GM18870 (cell line): ENCODE measurements around the gene GNLY.

ENCODE experiments used
- ATAC-seq: cut with Tn5 transposase; IDR thresholded peaks from one replicate; pipeline ENCODE4 v1.9.1; 2021; ENCODE audit warnings: moderate library complexity; ENCODE audit not compliant: unreplicated experiment

Gene GNLY

DNA sequence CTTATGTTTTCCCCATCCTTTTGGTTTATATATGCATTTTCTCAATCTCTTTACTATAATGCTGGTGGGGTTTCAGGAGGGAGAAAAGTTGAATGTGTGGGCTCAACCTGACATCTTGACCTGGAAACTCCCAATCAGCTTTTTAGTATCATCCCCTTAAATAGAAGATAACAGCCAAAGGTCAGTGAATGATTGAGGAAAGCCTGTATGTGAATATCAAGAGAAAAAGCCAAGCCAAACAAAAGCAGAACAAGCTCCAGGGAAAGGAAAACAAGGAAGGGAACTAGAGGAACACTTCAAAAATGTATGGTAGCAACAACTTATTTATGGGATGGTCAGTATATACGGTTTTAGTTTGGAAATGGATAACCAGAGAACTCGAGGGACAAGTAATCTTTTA, 31.3 kb downstream of the GNLY start:
- ATAC-seq, result no peak

DNA sequence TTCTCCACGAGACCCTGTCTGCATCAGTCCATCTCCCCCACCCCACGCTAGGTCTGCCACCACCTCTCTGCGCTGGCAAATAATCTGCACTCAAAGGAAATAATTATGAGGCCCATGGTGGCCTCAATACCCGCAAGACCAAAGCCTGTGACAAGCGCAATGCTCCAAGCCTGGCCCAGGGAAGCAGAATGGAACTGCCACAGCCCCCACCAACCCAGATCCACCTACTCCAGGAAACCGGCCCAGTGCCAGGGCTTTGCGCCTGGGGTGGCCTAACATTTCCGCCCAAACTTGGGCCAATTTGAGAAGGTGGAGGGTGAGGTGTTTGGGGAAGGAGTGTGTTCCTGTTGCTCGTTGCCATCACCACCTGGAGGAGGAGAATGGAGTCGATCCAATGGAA, 33.6 kb downstream of the GNLY start:
- ATAC-seq, result no peak

DNA sequence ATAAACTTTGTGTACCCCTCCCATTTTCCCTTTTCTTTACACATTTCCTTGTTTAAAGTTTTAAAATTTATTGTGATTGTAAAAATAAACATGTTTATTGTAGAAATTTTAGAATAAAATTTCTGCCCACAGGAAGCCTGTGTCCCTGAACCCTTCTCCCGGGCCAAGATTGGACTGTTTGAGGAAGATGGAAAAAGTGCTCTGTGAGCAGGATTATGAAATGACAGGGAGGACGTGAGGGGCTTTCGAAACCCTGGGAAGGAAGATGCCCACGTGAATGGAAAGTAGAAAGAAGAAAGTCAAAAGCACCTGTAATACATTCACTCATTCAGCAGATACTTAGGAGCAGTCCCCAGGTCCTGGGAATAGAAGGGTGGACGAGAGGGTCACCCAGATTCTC, 34.2 kb downstream of the GNLY start:
- ATAC-seq, result no peak

DNA sequence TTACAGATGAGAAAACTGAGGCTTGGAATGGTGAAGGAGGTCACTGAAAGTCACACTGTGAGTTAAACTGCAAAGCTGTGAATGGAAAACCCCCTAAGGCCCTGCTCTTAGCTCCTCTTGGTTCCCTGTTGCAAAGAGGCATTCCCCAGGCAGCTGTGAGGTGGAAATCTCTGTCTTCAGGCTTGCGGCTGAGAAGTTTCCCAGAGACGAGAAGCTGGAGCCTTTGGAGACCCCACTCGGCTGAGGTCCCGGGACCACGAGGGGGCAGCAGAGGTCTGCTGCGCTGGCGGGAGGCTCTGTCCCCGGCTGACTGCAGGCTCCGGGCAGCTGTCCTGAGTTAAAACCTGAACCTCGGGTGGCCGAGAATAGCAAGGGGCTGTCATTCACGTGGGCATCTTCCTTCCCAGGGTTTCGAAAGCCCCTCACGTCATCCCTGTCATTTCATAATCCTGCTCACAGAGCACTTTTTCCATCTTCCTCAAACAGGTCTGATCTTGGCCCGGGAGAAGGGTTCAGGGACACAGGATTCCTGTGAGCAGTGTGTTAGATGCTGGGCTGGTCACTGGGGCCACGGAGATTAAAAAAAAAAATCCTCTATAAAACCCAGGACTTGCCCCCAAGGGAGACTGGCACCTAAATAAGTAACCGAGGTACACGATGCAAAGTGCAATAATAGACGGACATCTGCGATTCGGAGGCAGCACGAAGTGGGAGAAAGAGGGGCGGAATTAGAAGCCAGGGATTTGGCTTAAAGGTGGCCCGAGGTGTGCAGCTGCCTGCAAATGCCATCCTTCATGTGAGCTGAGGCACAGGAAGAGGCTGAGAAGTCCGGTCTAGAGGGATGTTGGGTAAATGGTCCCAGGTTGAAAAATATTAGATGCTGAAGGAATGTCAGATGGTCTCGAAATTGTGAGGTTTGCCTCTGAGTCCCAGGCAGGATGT, 35.0 kb downstream of the GNLY start:
- no peak for ATAC-seq

DNA sequence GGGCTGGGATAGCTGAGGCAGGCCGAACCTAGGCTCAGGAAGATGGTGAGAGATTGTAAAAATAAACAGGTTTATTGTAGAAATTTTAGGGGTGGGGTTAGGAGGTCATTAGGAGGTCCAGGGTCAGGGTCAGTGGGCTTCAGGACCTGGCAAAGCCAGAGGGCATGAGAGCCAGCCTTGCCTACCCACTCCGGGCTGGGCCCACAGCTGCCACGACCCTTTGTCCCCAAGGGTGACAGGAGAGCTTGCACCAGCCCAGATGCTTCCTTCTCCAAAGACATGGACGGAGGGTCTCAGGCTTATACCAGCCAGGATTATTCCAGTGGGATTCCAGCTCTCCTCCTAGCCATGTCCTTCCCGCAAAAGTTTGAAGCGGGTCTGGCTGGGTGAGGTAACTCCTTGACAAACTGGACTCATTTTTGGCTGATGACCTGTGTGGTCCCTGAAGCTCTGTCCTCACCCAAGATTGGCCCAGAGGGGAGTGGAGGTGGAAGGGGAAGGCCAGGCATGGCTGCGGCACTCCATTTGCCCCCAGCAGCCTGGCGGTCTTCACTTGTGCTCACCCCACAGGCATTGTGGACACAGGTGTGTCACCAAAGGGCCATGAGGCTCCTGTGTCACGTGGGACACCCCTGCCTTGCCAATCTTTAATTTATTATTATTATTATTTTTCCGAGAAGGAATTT, 35.8 kb downstream of the GNLY start:
- ATAC-seq, result no peak

DNA sequence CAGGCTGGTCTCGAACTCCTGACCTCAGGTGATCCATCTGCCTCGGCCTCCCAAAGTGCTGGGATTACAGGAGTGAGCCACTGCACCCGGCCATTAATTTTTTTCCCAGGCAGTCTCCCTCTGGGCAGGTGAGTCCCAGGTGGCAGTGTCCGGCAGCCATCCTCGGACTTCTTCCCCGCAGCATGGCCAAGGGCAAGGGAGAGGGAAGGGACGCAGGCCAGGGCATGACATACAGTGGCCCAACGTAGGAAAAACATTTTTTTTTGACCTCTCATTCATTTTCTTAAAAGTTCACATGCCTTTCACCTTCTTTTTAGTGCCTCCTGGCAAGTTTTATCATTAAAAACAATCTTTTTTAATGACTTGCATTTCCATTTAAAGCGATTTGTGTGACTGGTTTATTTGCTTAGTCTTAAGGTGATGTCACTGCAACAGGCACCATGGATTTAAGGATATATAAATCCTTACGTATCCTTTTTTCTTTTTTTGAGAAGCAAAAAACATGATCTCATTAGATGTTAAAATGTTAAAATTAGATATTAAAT, 36.6 kb downstream of the GNLY start:
- no peak for ATAC-seq

DNA sequence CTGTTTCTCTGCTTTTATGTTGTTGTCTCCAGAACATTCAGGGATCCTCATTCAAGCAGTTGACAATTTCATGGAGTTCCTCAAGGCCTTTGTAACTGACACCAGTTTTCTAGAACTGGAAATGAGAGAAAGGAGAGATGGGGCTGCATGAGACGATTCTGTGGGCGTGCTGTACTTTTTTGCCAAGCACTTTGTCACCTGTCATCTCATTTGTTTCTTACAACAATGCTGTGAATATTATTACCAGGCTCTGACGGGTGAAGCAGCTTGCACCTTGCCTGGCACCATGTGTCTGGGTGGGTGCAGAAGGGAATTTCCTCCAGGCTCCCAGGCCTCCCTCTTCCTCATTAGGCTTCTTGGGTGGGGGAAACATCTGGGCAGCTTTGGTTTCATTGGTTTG, 37.4 kb downstream of the GNLY start:
- ATAC-seq, result no peak

DNA sequence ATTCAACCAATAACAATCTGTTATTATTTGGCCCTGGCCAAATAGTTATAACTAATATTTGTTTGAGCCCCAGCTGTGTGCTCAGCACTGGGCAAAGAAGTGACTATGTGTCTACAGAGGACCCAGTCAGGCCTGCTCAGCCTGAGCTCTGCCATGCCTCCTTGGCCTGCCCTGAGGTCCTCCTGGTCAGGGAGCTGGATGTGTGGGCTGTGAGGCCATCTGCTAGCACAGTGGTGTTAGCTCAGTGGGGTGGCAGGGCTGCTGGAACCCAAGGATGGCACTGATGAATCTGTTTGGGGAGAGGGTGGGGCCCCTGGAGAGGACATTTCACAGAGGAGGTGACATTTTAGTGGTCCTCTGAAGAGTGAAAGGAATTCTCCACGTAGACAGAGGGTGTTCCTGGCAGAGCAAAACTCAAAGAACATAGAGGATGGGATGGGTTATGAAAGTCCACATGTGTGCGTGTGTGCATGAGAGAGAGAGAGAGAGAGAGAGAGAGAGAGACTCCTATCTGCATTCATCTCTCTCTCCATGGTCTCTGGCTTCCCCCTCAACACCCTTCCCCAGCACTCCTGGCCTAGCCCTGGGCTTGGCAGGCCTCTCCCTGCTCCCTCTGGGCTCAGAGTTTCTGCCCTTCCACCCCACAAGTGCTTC, 38.4 kb downstream of the GNLY start:
- ATAC-seq, result no peak

DNA sequence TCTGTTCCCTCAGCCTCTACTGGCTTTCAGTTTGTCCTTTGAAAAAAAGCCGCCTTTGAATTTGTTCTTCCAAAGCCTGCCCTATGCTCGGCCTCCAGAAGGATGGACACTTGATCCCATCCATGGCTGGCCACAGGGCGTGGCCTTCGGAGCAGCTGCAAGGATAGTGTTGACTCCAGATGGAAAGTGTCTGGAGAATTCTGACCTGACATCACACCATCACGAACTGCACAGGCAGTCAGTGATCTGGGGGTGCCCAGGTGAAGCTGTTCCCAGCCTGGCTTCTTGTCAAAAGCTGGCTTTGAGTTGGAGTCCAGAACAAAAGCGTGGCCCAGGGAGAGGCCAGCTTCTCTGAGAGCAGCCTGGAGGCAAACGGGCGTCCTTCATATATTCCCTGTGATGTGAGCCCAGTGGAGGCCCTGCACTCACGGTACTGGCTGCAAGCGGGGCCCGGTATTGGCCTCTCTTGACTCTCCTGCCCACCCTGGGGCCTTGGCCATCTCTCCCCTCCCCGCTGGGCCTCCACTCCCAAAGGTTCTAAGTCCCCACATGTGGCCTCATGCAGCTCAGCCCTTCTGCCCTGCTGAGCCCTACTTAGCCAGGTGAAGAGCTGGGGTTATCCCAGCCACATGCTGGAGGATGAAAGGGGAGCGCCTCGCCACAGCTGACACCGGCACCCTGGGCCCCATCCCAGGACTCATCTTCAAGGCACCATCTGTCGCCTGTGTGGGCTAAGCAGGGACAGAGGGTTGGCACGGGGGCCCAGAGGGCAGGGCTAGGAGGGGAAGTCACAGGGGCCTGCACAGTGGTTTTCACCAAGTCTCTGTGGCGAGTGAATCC, 39.2 kb downstream of the GNLY start:
- ATAC-seq, result no peak

DNA sequence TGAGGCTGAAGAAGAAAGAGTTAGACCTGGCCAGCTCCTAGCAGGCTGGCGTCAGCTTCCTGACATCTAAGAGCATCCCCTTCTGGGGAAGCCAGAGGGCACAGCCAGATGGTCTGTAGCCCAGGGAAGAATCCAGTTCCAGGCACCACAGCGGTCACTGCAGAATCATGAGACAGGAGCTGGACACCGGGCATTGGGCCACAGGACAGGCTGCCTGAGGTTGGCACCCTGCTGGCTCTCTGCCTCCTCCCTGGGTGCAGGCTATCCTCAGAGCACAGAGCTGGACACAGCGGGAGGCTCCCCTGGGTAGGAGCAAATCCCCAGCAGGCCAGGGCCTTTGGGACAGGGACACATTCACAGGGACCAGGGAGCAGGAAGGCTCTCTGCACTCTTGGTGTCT, 39.9 kb downstream of the GNLY start:
- no peak for ATAC-seq

DNA sequence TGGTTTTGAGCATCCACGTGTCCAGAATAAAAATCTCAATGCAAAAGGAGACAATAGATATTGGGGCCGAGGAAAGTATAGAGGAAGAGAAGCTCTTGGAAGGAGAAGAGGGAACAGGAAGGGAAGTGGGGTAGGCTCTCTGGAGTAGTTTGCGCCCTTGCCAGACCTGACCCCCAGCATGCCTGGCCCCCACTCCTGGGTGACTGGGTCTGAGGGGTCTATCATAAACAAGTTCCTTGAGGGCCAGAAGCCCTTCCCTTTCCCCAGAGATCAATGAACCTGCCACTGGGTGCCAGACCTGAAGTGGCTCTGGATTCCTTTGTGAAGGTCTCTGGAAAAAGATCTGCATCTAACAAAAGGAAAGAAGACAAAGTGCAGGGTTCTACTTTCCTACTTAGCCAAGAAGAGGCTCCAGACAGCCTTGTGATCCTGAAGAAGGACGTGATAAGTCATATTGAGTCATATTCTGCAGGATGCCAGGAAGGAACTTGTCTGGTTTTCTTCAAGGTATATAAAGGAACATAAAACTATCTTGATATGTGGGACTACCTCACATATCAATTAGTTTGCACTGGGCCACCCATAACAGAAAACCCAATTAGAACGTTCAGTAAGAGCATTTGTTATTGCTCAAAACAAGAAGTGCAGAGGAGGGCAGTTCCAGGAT, 40.9 kb downstream of the GNLY start:
- ATAC-seq, result no peak

DNA sequence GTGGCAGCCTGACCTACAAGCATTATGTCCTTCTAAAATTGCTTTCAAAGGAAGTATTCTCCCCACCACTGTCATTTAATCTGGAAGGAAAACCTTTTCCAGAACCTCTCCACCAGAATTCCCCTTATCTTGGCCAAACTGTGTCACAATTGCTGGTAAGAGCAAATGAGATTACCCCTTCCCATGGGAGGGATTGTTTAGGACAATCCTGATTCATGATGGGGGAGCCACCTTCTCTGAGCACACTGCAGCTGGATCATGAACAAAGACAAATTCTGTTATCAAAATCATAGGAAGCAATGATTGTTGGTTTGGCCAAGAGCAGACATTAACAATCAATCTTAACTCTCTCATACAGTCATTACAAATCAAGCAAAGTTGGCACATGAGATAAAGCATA, 41.5 kb downstream of the GNLY start:
- no peak for ATAC-seq

DNA sequence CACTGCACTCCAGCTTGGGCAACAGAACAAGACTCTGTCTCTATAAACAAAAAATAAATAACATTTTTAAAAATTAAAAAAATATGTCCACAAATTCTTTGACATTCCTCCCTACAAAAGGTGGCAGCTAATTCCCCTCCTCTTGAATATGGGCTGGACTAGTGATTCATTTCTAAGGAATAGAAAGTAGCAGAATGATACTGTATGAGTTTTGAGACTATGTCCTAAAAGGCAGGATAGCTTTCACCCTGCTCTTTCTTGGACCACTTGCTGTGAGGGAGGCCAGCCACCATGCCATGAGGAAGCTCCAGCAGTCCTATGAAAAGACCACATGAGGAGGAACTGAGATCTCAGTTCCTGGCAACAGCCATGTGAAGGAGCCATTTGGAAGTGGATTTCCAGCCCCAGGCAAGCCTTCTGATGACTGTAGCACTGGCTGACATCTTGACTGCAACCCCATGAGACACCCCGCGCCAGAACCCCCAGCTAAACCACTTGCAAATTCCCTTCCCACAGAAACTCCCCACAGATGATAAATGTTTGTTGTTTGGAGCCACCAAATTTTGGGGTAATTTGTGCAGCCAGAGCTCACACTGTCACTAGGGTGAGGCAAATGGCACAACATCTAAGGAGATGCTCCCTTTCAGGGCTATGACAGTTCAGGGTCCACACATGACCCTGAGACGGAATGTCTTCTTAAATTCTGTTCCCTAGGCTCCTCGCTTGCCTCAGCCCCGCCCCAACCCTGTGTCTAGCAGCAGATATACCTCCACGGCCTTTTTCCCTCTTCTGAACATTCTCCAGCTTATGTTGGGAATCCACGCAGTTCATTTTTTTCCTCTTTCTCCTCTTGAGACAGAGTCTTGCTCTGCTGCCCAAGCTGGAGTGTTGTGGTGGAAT, 42.5 kb downstream of the GNLY start:
- no peak for ATAC-seq

DNA sequence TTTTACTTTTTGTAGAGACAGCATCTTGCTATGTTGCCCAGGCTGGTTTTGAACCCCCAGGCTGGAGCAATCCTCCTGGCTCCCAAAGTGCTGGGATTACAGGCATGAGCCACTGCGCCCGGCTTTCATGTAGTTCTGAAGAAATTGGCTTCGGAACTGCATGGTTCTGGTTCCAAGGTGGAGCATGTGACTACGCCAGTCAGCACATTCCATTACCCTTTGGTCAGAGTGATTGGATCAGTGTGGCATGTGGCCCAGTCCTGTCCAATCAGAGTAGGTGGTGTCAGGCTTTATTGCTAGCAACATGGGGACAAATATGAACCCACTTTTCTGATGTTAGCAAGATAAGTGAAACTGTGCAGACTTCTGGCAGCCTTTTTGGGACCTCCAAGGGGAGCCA, 43.3 kb downstream of the GNLY start:
- ATAC-seq, result no peak

DNA sequence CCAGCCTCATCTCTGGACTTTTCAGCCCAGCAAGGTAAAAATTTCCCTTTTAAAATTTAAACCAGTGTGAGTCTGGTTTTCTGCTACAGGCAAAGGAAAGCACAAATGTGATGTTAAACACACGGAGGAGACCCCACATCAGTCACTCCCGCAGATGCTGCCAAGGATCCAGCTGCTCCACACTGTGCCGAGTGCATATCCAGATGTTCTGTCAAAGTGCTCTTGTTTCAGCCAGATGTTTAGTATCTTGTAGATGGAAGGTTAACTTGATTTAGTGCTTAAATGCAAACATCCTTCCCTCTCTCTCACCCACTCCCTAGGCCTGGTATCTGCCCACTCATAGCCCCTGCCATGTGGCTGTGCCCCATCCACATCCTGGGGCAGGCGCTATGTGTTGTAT, 43.8 kb downstream of the GNLY start:
- no peak for ATAC-seq

DNA sequence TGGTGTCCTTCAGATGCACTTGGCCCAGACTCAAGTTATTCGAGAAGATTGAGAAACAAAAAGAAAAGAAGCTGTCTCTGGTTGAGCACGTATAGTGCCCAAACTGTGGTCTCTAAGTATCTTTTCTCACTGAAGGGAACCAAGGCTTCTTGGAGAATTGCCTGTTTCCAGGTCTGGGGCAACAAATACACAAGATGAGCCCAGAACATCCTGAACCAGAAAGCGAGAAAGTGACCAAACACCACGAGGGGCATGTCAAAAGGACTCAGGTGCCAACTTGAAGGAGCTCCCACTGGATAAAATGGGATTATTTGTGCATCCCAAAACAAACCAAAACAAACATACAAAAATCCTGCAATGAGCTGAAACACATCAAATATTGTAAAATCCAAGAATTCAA, 46.0 kb downstream of the GNLY start:
- ATAC-seq, result no peak

DNA sequence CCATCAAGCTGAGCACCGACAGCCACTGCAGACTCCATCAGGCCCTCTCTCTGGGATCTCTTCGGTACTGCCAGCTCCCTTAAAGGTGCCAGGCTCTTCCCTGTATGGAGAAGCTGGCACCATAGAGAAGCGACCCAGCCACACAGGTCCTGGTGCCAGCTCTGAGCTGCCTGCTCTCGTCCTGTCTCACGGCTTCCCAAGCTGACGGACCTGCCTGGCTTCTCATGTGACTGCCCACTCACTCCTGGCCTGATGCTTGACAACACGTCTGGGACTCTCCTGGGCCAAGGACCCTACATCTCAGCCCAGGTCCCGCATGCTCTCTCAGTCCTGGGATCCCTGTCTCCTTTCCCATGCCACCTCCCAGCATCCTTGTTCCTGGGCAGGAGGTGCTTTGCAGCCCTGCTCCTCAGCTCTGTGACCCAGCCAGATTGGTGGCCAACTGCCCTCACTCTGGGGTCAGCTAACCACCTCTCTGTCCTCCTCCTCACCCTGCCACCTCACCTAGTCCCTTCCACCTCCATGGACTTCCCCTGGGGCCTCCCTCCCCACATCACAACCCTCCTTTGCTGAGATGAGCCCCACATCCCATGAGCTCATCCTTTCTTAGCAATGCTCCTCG, 47.2 kb downstream of the GNLY start:
- no peak for ATAC-seq

DNA sequence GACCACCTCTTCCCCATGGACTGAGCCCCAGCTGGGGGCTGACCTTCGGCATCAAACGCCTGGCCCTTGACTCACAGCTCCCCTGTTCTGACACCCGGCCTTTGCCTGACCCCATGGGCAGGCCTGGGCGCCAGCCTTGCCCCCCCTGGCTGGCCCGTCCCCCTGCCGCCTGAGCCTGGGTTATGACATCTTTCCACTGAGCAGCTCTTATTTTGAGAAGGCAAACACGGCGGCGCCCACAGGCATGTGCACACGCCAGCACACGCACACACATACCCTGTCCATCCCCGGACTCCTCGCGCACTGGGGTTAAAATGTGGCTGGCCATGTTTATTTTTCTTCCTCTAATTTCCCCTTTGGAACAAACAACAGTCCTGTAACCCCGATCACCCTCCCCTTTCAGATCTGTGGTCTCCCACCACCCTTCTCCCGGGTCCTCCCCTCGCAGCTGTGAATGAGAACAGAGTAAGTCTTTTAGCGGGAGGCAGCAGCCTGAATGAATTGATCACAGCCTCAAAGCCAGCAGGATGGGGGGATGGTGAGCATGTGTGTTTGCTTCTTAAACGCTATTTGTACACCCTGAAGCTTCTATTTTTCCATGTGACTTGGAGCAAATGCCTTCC, 47.8 kb downstream of the GNLY start:
- ATAC-seq, result no peak
